Right lobe of liver (tissue), 6 donors: ENCODE results near the gene DLGAP3. TPM values are rescaled to one million over a fixed set of nuclear protein-coding genes. Genes with fewer than 3 reads are reported as not detected.

Source experiments
- ATAC-seq, 4 donors: fragments of 200-7000 bp; cut with Tn5 transposase; one replicate each; pipeline ENCODE4 v1.9.1; 2020; ENCODE audit warnings: mild to moderate bottlenecking in 4 of 4, moderate library complexity in 4 of 4
- DNase-seq, 3 donors: peaks; one replicate each; pipeline ENCODE4 v3.0.0-alpha.2; 2020
- H3K27ac ChIP-seq, 3 donors: fragments of 200-600 bp; one replicate each; pipeline ENCODE4 v1.8.0; 2022
- H3K27me3 ChIP-seq, 2 donors: fragments of 200-600 bp; one replicate each; pipeline ENCODE4 v1.8.0; 2022
- H3K36me3 ChIP-seq, 4 donors: fragments of 200-600 bp; sonication (generic) in 1 of 4; one replicate each; pipeline versions ENCODE4 v1.5.1 to v1.8.0; 2017 to 2022; ENCODE audit warnings: control low read depth in 1 of 4
- H3K4me1 ChIP-seq, 4 donors: fragments of 200-600 bp; sonication (generic) in 1 of 4; one replicate each; pipeline versions ENCODE4 v1.5.1 to v1.8.0; 2017 to 2022; ENCODE audit warnings: control low read depth in 1 of 4
- H3K4me3 ChIP-seq, 3 donors: fragments of 200-600 bp; one replicate each; pipeline ENCODE4 v1.8.0; 2022
- H3K9me3 ChIP-seq, 4 donors: fragments of 200-600 bp; sonication (generic) in 1 of 4; one replicate each; pipeline versions ENCODE4 v1.5.1 to v1.8.0; 2017 to 2022; ENCODE audit warnings: control low read depth in 1 of 4
- POLR2A ChIP-seq: fragments of 450-650 bp; IDR thresholded peaks from one replicate; pipeline ENCODE4 v1.6.1; 2017; ENCODE audit warnings: antibody characterized with exemption, mild to moderate bottlenecking
- WGBS: methylation state at CpG from one replicate; pipeline ENCODE4 v1.1.6; 2018; ENCODE audit warnings: low coverage, low lambda C conversion rate; ENCODE audit not compliant: insufficient coverage; ENCODE audit errors: missing lambda C conversion rate; 5-methylcytosine and 5-hydroxymethylcytosine counted together
- intact Hi-C, 2 donors: fragments of 100-400 bp; cut with DNase I; formaldehyde crosslinking; loops; one replicate each; pipeline versions ENCODE4 v1.11.2 to v1.14.1; 2022
- total RNA-seq, 6 experiments: library from RNA; depleted of rRNA in 2 of 6; stranded (reverse); fragments of >200 nt in 2 of 6; fragmentation: NEBNext Ultra II Directional in 3 of 6; extraction: Animal tissue kit (Norgen Biotek cat#: 25700) in 3 of 6; gene quantifications; one replicate each; pipeline versions ENCODE4 v1.1.0 to v1.2.4, GENCODE V29; 2016 to 2023
- TF ChIP-seq, protein P1 (sequence below), 4 donors: fragments of 200-600 bp in 3 of 4; fragments of 450-650 bp in 1 of 4; IDR thresholded peaks; one replicate each; pipeline versions ENCODE4 v1.5.1 to v1.8.0; 2016 to 2022; ENCODE audit warnings: antibody characterized with exemption in 4 of 4, mild to moderate bottlenecking in 2 of 4
- donor health status: DM: no; HTN: yes; CAD: no.
- donor health status: DM: no; HTN: no; CAD: no.
- donor health status: DM: no; HTN: no; CAD: no.
- donor health status: DM: no; HTN: yes; CAD: no.
- donor health status: DM: no; HTN: yes; CAD: no.

DLGAP3 gene
- total RNA-seq, 6 experiments from 2014 or later: 0.07 to 0.13 TPM; not detected in 4

DNA sequence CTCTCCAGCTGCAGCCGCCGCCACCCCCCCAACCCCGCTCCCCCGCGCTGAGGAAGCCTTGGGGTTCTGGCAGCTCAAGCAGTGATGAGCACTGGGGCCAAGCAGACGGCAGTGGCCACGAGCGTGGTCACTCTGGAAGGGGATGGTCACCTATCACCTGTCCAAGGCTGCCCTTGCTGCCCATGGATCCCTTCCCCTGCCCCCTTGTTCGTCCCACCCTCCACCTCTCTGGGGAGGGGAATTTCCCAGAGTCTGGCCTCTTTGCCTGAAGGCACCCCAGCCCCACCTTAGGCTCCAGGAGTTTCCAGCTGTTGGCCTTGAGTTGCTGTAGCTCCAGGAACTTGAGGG, 62.7 kb downstream of the DLGAP3 start:
- Histone ChIP-seq H3K27ac (peak overlapping the region in 2 of 3 donors; percentile 60 to 70), H3K4me1 (peaks cover 0 to 7% (median 0%) of the 10 kb centered on the region in 4 donors), H3K36me3 (no peaks in the 10 kb centered on the region), H3K9me3 (no peaks in the 10 kb centered on the region), H3K27me3 (no peaks in the 10 kb centered on the region), H3K4me3 (peak overlapping the region; percentile 63 to 75 (median 68))
- TF ChIP-seq, protein P1, sequence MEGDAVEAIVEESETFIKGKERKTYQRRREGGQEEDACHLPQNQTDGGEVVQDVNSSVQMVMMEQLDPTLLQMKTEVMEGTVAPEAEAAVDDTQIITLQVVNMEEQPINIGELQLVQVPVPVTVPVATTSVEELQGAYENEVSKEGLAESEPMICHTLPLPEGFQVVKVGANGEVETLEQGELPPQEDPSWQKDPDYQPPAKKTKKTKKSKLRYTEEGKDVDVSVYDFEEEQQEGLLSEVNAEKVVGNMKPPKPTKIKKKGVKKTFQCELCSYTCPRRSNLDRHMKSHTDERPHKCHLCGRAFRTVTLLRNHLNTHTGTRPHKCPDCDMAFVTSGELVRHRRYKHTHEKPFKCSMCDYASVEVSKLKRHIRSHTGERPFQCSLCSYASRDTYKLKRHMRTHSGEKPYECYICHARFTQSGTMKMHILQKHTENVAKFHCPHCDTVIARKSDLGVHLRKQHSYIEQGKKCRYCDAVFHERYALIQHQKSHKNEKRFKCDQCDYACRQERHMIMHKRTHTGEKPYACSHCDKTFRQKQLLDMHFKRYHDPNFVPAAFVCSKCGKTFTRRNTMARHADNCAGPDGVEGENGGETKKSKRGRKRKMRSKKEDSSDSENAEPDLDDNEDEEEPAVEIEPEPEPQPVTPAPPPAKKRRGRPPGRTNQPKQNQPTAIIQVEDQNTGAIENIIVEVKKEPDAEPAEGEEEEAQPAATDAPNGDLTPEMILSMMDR (IDR thresholded peaks at IDR 0.05): no peak
- no peak for TF ChIP-seq POLR2A
- DNase-seq (no peak), ATAC-seq (no peak)
- intact Hi-C loops: no loop called here
- WGBS: no CpG with 5 or more reads among the region's 9 CpGs

GRCh38 chr1:34865981-34866761, 63.3 kb downstream of the DLGAP3 start:
- Histone ChIP-seq H3K9me3 (no peaks in the 10 kb centered on the region), H3K4me1 (peaks cover 0 to 7% (median 0%) of the 10 kb centered on the region in 4 donors), H3K27ac (peak overlapping the region; percentile 60 to 71 (median 70)), H3K4me3 (peak overlapping the region; percentile 63 to 75 (median 68)), H3K27me3 (no peaks in the 10 kb centered on the region), H3K36me3 (no peaks in the 10 kb centered on the region)
- 0% methylated on average over 18 of the region's 81 CpGs for WGBS
- peak; percentile 84 to 89 (median 89) for DNase-seq
- peak; percentile 81 to 91 (median 88) for ATAC-seq
- peak; percentile 43 for TF ChIP-seq POLR2A
- TF ChIP-seq, protein P1 (IDR thresholded peaks at IDR 0.05): peak; percentile 96 to 99 (median 97)
- intact Hi-C loops: no loop called here

GRCh38 chr1:34865573-34865972, 63.9 kb downstream of the DLGAP3 start:
- no peak for DNase-seq

DNA sequence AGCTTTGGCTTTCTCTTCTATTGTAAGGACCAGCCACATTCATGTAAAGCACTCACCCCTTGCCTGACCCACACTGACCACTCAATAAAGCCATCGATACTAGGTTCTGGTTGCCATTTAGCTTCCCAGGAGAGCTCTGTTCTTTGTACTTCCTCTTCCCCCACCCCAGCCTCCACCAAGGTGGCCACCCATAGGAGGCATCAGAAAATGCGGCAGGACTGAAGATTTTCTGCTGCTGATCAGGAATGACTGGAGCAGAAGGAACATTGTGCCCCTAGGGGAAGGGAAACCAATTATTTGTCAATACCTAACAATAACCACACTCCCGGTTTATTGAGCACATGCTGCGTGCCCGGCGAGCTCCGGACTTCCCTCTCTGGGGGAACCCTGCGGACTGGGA, 64.7 kb downstream of the DLGAP3 start:
- no peaks in the 10 kb centered on the region for H3K36me3 ChIP-seq
- ATAC-seq: no peak
- intact Hi-C loops: no loop called here
- no peak overlapping the region for H3K27ac ChIP-seq
- no peak overlapping the region for H3K4me3 ChIP-seq
- peaks cover 0 to 14% (median 3%) of the 10 kb centered on the region in 4 donors for H3K4me1 ChIP-seq
- WGBS: 80% methylated on average over 1 of the region's 8 CpGs
- H3K27me3 ChIP-seq: no peaks in the 10 kb centered on the region
- no peak for DNase-seq
- H3K9me3 ChIP-seq: no peaks in the 10 kb centered on the region
- TF ChIP-seq, protein P1 (IDR thresholded peaks at IDR 0.05): no peak
- no peak for TF ChIP-seq POLR2A

More at GRCh38 chr1:34865573-34865972, 63.9 kb downstream of the DLGAP3 start:
- WGBS: 35% methylated on average over 5 of the region's 25 CpGs
- peak overlapping the region; percentile 63 to 75 (median 68) for H3K4me3 ChIP-seq
- no peaks in the 10 kb centered on the region for H3K36me3 ChIP-seq
- H3K27ac ChIP-seq: peak overlapping the region; percentile 60 to 71 (median 70)
- H3K27me3 ChIP-seq: no peaks in the 10 kb centered on the region
- peaks cover 0 to 7% (median 0%) of the 10 kb centered on the region in 4 donors for H3K4me1 ChIP-seq
- TF ChIP-seq, protein P1 (IDR thresholded peaks at IDR 0.05): no peak
- TF ChIP-seq POLR2A: no peak
- intact Hi-C loops: no loop called here
- H3K9me3 ChIP-seq: no peaks in the 10 kb centered on the region
- no peak for ATAC-seq
